Stimulated activated CD4-positive, alpha-beta T cell treated with anti-CD3 and anti-CD28 coated beads, TNF-alpha, amount 100 ng/mL, for 4 hours (primary cell): Measurements from ENCODE around the gene COPS2.

Source experiments
- DNase-seq, 3 experiments: peaks; one replicate each; pipeline ENCODE4 v3.0.0-alpha.2; 2020; ENCODE audit warnings: low read depth in 3 of 3

Gene COPS2

GRCh38 chr15:49155834-49156627 is 632 bp upstream of the COPS2 start:
- no peak for DNase-seq

DNA sequence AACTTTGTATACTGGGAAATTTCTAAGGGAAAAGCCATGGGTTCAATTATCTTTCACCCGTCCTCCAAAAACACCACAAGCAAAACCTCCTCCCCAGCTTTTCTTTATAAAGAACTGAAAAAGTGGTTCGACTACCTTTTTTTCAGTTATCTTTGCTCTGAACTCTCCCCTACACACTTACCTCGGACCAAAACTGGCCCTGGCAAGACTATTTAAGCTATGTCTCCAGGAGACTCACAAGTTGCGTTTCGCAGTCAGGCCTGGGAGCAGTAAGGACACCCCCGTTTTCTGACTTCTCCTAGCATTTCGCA is 645 bp downstream of the COPS2 start:
- DNase-seq, result no peak

GRCh38 chr15:49154359-49154758 is 1.0 kb downstream of the COPS2 start:
- DNase-seq, result no peak

GRCh38 chr15:49152552-49153312 is 2.7 kb downstream of the COPS2 start:
- DNase-seq, result no peak

DNA sequence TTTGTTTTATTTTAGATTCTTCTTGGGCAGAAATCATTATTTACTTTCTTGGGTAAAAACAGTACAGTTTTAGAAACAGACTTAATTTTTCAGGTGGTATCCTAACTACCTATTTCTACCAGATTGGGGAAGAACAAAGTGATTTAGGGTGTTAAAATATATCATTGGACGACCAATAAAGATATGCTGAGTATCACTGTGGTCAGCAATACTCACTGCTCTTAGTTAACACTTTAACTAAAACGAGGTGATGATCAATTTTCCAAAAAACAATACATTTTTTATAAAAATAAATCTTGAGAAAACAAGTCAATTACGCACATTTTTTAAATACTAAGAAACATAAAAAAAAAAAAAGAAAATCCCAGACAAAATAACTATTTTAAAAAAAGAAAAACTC is 3.6 kb downstream of the COPS2 start:
- DNase-seq, result no peak

GRCh38 chr15:49148727-49149126 is 6.7 kb downstream of the COPS2 start:
- DNase-seq, result no peak

GRCh38 chr15:49148298-49148697 is 7.1 kb downstream of the COPS2 start:
- no peak for DNase-seq

DNA sequence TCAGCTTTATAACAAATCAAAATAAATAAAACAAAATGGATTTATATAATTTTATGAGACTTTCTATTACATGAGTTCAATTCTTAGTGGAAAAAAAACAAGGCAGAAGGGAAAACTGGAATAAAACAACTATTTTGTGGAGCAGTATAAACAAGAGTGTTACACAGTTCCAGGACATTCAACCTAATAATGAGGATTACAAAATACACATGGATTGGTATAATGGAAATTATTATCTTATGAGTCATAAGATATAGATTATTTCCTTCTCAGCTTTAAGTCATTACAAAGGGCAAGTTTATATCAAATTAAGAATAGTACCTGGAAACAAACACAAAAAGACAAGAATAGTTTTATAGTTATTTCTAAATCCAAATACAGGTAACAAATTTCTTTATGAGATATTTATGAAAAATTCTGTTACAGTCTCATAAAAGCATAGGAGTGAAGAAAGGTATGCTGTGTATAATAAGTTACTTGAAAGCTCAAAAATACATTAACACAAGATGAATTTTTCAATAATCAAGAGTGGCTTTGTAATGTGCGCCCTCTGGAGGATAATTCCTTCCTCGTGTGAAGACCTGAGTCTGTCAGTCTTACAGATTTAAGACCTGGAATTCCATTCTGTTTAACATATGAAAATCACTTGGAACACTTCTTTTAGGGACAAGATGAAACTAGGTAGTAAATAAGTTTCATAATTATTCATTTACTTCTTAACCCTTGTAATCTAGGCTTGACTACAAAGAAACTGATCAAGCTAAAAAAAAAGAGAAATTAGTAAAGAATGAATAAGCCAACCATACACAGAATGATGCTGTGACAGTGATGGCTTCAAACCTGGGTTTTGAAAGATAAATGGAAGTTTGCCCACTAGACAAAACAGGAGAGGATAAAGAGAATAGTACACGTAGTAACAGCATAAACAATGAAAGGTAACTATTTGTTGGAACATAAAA is 9.5 kb downstream of the COPS2 start:
- no peak for DNase-seq

DNA sequence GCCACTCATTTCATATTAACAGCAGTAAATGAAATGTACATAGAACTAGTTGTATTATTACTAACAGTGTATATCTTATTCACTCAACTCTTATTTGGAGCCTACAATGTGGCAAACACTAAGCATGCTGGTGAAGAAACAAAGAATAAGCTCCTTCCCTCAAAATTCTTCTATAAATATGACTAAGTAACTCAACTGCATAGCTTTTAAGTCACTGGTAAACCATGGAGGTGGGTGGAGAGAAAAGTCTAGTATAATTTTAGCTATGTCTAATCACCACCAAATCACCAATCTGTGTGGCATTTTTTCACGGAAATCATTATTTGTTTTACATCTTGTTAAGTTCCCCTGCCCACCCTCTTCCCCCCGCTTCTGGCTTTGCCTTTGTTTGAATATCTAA is 17.5 kb downstream of the COPS2 start:
- no peak for DNase-seq

DNA sequence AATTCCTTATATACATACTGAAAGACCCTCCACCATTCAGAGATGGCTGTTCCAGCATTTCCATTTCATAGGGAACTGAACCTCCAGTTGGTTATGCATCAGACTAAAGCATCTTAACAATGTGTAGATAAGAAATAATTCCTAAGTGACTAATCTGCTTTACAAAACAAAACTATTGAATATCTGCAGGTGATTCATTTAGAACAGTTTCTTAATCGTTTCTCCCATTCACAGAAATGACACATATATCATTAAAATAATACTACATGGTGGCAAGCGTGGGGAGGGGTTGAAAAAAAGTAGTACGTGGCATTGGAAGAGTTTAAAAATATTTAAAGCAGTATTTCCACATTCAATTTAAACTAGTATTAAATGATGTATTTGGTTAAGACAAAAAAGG is 19.5 kb downstream of the COPS2 start:
- no peak for DNase-seq

DNA sequence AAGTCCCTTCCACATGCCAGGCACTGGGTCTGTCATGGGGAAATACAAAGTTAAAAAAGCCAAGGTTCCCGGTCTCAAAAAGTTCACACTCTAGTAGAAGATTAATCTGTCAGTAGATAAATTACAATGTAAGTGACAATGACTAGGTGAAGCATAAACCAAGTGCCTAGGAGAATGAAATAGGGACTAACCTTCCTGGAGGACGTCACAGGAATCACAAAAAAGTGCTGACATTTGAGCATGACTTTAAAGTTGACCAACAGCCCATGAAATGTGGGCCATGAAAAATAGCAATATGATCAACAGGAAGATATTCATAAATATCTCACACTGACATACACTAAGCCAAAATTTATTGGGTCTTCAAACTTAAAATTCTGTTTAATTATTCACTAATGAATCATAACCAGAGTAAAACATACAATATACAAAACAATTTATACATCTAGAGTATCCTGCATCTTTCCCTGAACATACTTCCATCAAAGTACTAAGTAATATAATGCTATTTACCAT is 20.0 kb downstream of the COPS2 start:
- DNase-seq, result no peak

- DNase-seq, result no peak
These were observed 20.6 kb downstream of the COPS2 start for GRCh38 chr15:49134683-49135341.

GRCh38 chr15:49131403-49131802 is 24.0 kb downstream of the COPS2 start:
- DNase-seq, result no peak

DNA sequence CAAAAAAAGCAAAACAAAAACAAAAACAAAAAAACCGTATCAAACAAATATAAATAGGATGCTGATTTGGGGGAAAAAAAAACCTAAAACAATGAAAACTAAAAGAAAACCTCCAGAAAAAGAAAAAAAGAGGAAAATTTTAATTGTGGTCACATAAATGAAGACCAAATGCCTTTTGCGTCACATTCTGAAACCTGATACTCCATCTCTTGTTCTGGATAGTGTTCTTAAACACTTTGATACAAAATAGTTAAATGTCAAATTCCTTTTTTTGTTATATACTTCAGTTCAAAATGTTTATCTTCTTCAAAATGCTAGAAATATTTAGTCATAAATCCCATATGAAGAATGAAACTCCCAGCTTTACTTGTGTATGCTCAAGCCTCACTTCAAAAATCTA is 31.0 kb downstream of the COPS2 start:
- DNase-seq, result no peak

- no peak for DNase-seq
These were observed 32.8 kb downstream of the COPS2 start for GRCh38 chr15:49122541-49123062.

- DNase-seq, result no peak
These were observed 33.5 kb downstream of the COPS2 start for GRCh38 chr15:49121901-49122300.

DNA sequence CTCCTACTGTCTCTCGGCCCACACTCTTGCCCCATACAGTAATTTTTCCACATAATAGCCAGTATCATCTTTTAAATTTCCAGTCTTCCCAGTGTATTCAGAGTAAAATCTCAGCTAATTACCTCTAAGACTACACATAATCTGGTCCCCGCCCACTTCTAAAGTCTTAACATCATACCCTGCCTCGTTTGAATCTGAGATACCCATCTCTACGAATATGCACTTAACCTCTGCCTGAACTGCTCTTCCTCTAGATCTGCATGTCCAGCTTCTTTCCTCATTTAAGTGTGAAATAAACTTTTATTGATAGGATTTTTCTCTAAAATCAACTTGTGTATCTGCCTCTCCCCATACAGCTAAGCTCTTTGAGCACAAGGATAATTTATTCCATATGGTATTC is 34.6 kb downstream of the COPS2 start:
- DNase-seq, result no peak

GRCh38 chr15:49116108-49116857 is 39.1 kb downstream of the COPS2 start:
- DNase-seq, result no peak

GRCh38 chr15:49115062-49115461 is 40.3 kb downstream of the COPS2 start:
- no peak for DNase-seq

- DNase-seq, result no peak
These were observed 45.0 kb downstream of the COPS2 start for GRCh38 chr15:49110158-49110944.
